ENCODE data around the gene PCDH9. TPM values are rescaled to one million over a fixed set of nuclear protein-coding genes. Genes with fewer than 3 reads are reported as not detected.
A peak's percentile ranks its signal among the peaks of the same experiment; 100 is the strongest.

Gene PCDH9
- total RNA-seq, 1 donor from 2014 or later: 10.4 TPM

- H3K4me3 ChIP-seq (ENCODE audit: insufficient read depth, low read depth, low read length): no peak overlapping the region
- no peaks in the 10 kb centered on the region for H3K79me2 ChIP-seq (ENCODE audit: insufficient read depth, low read length)
- Mint-ChIP-seq H3K9me3 (ENCODE audit: unreplicated experiment) (no peaks in the 10 kb centered on the region), H3K4me1 (ENCODE audit: low read depth, unreplicated experiment) (no peaks in the 10 kb centered on the region), H3K4me3 (ENCODE audit: unreplicated experiment) (no peak overlapping the region), H3K27ac (ENCODE audit: unreplicated experiment) (no peak overlapping the region), H3K36me3 (ENCODE audit: low read depth, unreplicated experiment) (no peaks in the 10 kb centered on the region), H3K27me3 (ENCODE audit: low read depth, unreplicated experiment) (no peaks in the 10 kb centered on the region)
- no peak for FAIRE-seq
- H3K9ac ChIP-seq (ENCODE audit: low read length): no peak overlapping the region
- no peaks in the 10 kb centered on the region for H4K20me1 ChIP-seq (ENCODE audit: insufficient read depth, low read length)
- no peak overlapping the region for H3K27ac ChIP-seq (ENCODE audit: low read depth, low read length)
- H3K36me3 ChIP-seq (ENCODE audit: insufficient read depth, low read length): no peaks in the 10 kb centered on the region
- no peaks in the 10 kb centered on the region for H3K9me3 ChIP-seq (ENCODE audit: insufficient read depth, low read depth, low read length)
- TF ChIP-seq EZH2 (IDR thresholded peaks at IDR 0.05; ENCODE audit: insufficient read depth, low read length): no peak
- no peak for TF ChIP-seq CTCF (IDR thresholded peaks at IDR 0.05; ENCODE audit: insufficient read depth, low read depth, low read length)
- no peak overlapping the region for H3K4me2 ChIP-seq (ENCODE audit: low read length)
- H2AFZ ChIP-seq (ENCODE audit: low read depth, low read length): no peak overlapping the region
- no peaks in the 10 kb centered on the region for H3K27me3 ChIP-seq (ENCODE audit: insufficient read depth, low read length)
- no peak for DNase-seq (ENCODE audit: low read depth)
- H3K4me1 ChIP-seq (ENCODE audit: insufficient read depth, low read length): peaks cover 11% of the 10 kb centered on the region
Measured at GRCh38 chr13:66314911-66315310, 915.2 kb downstream of the PCDH9 start.

GRCh38 chr13:66313413-66313812 lies 916.7 kb downstream of the PCDH9 start:
- Histone ChIP-seq H3K4me3 (ENCODE audit: insufficient read depth, low read depth, low read length) (no peak overlapping the region), H2AFZ (ENCODE audit: low read depth, low read length) (no peak overlapping the region), H3K27ac (ENCODE audit: low read depth, low read length) (peak overlapping the region; percentile 13), H3K9ac (ENCODE audit: low read length) (no peak overlapping the region), H3K27me3 (ENCODE audit: insufficient read depth, low read length) (no peaks in the 10 kb centered on the region), H3K4me1 (ENCODE audit: insufficient read depth, low read length) (peaks cover 11% of the 10 kb centered on the region), H3K9me3 (ENCODE audit: insufficient read depth, low read depth, low read length) (no peaks in the 10 kb centered on the region), H3K36me3 (ENCODE audit: insufficient read depth, low read length) (no peaks in the 10 kb centered on the region), H3K4me2 (ENCODE audit: low read length) (peak overlapping the region; percentile 50), H3K79me2 (ENCODE audit: insufficient read depth, low read length) (no peaks in the 10 kb centered on the region), H4K20me1 (ENCODE audit: insufficient read depth, low read length) (no peaks in the 10 kb centered on the region)
- TF ChIP-seq EZH2 (IDR thresholded peaks at IDR 0.05; ENCODE audit: insufficient read depth, low read length) (no peak), CTCF (IDR thresholded peaks at IDR 0.05; ENCODE audit: insufficient read depth, low read depth, low read length) (no peak)
- H3K36me3 Mint-ChIP-seq (ENCODE audit: low read depth, unreplicated experiment): no peaks in the 10 kb centered on the region
- FAIRE-seq (no peak), DNase-seq (ENCODE audit: low read depth) (peak; percentile 33)
- no peaks in the 10 kb centered on the region for H3K9me3 Mint-ChIP-seq (ENCODE audit: unreplicated experiment)
- H3K4me1 Mint-ChIP-seq (ENCODE audit: low read depth, unreplicated experiment): no peaks in the 10 kb centered on the region
- no peaks in the 10 kb centered on the region for H3K27me3 Mint-ChIP-seq (ENCODE audit: low read depth, unreplicated experiment)
- no peak overlapping the region for H3K27ac Mint-ChIP-seq (ENCODE audit: unreplicated experiment)
- H3K4me3 Mint-ChIP-seq (ENCODE audit: unreplicated experiment): no peak overlapping the region

GRCh38 chr13:66312312-66313087 lies 917.6 kb downstream of the PCDH9 start:
- no peak overlapping the region for H3K4me3 Mint-ChIP-seq (ENCODE audit: unreplicated experiment)
- no peaks in the 10 kb centered on the region for H3K9me3 ChIP-seq (ENCODE audit: insufficient read depth, low read depth, low read length)
- H3K36me3 ChIP-seq (ENCODE audit: insufficient read depth, low read length): no peaks in the 10 kb centered on the region
- H3K27ac ChIP-seq (ENCODE audit: low read depth, low read length): peak overlapping the region; percentile 13
- no peaks in the 10 kb centered on the region for H4K20me1 ChIP-seq (ENCODE audit: insufficient read depth, low read length)
- peak overlapping the region; percentile 12 for H3K4me3 ChIP-seq (ENCODE audit: insufficient read depth, low read depth, low read length)
- no peaks in the 10 kb centered on the region for H3K4me1 Mint-ChIP-seq (ENCODE audit: low read depth, unreplicated experiment)
- no peaks in the 10 kb centered on the region for H3K36me3 Mint-ChIP-seq (ENCODE audit: low read depth, unreplicated experiment)
- DNase-seq (ENCODE audit: low read depth): peak; percentile 80
- H3K9ac ChIP-seq (ENCODE audit: low read length): no peak overlapping the region
- no peak overlapping the region for H3K27ac Mint-ChIP-seq (ENCODE audit: unreplicated experiment)
- H3K9me3 Mint-ChIP-seq (ENCODE audit: unreplicated experiment): no peaks in the 10 kb centered on the region
- peak overlapping the region; percentile 50 for H3K4me2 ChIP-seq (ENCODE audit: low read length)
- no peak for FAIRE-seq
- H3K27me3 Mint-ChIP-seq (ENCODE audit: low read depth, unreplicated experiment): no peaks in the 10 kb centered on the region
- no peaks in the 10 kb centered on the region for H3K79me2 ChIP-seq (ENCODE audit: insufficient read depth, low read length)
- no peaks in the 10 kb centered on the region for H3K27me3 ChIP-seq (ENCODE audit: insufficient read depth, low read length)
- H3K4me1 ChIP-seq (ENCODE audit: insufficient read depth, low read length): peaks cover 11% of the 10 kb centered on the region
- TF ChIP-seq CTCF (IDR thresholded peaks at IDR 0.05; ENCODE audit: insufficient read depth, low read depth, low read length) (no peak), EZH2 (IDR thresholded peaks at IDR 0.05; ENCODE audit: insufficient read depth, low read length) (no peak)
- H2AFZ ChIP-seq (ENCODE audit: low read depth, low read length): peak overlapping the region; percentile 44

All from astrocyte (in vitro differentiated cells and primary cell).